Inferior parietal cortex (tissue), 1 donor: ENCODE data around the gene TCN2.
A peak's percentile ranks its signal among the peaks of the same experiment; 100 is the strongest.
"Not testable (repeated sequence)": the region's sequence is repeated elsewhere in the genome, so short reads cannot be mapped to it uniquely, and the experiment has no call there.

ENCODE experiments used
- DNase-seq: peaks from one replicate; pipeline ENCODE4 v3.0.0-alpha.2; 2016; ENCODE audit errors: extremely low spot score

Gene TCN2

GRCh38 chr22:30610299-30610698 lies 3.3 kb downstream of the TCN2 start:
- no peak for DNase-seq

GRCh38 chr22:30611197-30611596 lies 4.2 kb downstream of the TCN2 start:
- DNase-seq = no peak

- no peak for DNase-seq
Measured at GRCh38 chr22:30612789-30613188, 5.8 kb downstream of the TCN2 start.

DNA sequence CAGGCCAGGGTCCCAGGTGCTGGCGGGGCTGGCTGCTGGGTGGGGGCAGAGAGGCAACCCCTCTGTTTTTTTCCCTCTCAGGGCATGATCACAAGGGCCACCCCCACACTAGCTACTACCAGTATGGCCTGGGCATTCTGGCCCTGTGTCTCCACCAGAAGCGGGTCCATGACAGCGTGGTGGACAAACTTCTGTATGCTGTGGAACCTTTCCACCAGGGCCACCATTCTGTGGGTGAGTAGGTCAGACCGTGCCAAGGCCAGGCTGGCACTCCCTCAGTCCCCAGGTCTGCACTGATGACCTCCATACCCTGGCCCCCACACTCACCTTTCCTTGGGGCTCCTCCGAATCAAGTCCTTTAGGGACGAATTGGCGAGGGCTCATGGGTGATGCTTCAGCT lies 7.3 kb downstream of the TCN2 start:
- DNase-seq = no peak

GRCh38 chr22:30614879-30615278 lies 7.9 kb downstream of the TCN2 start:
- no peak for DNase-seq

DNA sequence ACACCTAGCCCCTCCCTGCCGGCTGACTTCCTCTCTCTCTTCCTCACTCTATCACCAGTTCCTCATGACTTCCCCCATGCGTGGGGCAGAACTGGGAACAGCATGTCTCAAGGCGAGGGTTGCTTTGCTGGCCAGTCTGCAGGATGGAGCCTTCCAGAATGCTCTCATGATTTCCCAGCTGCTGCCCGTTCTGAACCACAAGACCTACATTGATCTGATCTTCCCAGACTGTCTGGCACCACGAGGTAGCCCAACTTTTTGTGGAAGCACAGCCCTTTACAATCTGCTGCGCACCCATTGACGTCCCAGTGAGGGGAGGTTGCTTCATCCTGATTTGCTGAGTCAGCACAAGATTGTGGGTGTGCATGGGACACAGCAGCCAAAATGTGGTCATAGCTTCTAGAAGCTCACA lies 8.6 kb downstream of the TCN2 start:
- DNase-seq = no peak

GRCh38 chr22:30617819-30618218 lies 10.8 kb downstream of the TCN2 start:
- DNase-seq = no peak

DNA sequence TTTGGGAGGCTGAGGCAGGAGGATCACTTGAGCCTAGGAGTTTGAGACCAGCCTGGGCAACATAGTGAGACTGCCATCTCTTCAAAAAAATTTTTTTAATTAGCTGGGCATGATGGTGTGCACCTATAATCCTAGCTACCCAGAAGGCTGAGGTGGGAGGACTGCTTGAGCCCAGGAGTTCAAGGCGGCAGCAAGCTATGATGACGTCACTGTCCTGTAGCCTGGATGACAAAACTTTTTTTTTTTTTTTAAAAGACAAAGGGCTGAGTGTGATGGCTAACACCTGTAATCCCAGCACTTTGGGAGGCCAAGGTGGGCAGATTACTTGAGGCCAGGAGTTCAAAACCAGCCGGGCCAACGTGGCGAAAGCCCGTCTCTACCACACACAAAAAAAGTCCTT lies 12.9 kb downstream of the TCN2 start:
- DNase-seq = not testable (repeated sequence)

DNA sequence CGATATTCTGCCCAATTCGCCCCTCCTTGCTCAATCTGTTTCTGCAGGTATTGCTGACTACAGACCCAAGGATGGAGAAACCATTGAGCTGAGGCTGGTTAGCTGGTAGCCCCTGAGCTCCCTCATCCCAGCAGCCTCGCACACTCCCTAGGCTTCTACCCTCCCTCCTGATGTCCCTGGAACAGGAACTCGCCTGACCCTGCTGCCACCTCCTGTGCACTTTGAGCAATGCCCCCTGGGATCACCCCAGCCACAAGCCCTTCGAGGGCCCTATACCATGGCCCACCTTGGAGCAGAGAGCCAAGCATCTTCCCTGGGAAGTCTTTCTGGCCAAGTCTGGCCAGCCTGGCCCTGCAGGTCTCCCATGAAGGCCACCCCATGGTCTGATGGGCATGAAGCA lies 19.4 kb downstream of the TCN2 start:
- DNase-seq = no peak

DNA sequence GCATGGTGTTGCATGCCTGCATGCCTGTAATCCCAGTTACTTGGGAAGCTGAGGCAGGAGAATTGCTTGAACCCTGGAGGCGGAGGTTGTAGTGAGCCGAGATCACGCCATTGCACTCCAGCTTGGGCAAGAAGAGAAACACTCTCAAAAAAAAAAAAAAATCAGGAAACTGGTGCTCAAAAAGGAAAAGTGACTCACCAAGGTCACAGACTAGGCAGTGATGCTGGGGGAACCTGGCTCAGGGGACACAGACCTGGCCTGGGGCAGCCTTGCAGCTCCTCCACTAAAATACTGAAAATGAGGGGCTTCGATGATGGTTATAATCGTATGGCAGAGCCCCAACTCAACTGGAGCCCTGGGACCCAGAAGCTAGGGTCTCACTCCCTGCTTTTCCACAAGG lies 20.5 kb downstream of the TCN2 start:
- no peak for DNase-seq

DNA sequence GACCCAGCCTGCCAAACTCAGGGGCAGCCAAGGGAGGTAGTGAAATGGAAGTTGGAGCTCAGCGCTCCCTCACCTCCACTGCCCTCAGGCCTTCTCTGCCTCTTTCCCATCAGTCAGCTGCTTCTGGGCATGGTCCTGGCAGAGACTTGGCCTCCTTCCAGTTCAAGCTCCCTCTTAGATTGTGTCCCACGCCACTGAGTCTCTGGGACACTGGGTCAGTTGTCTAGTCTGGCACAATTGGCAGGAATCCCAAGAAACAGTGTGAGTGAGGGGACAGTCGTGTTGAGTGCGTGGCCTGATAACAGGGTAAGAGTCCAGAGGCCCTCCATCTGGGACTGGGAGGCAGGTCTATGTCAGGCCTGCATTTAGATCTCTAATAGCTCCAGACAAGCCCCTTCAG lies 21.5 kb downstream of the TCN2 start:
- DNase-seq = no peak

- not testable (repeated sequence) for DNase-seq
Measured at GRCh38 chr22:30631469-30631868, 24.5 kb downstream of the TCN2 start.

GRCh38 chr22:30634471-30635233 lies 27.7 kb downstream of the TCN2 start:
- peak; percentile 94 for DNase-seq

DNA sequence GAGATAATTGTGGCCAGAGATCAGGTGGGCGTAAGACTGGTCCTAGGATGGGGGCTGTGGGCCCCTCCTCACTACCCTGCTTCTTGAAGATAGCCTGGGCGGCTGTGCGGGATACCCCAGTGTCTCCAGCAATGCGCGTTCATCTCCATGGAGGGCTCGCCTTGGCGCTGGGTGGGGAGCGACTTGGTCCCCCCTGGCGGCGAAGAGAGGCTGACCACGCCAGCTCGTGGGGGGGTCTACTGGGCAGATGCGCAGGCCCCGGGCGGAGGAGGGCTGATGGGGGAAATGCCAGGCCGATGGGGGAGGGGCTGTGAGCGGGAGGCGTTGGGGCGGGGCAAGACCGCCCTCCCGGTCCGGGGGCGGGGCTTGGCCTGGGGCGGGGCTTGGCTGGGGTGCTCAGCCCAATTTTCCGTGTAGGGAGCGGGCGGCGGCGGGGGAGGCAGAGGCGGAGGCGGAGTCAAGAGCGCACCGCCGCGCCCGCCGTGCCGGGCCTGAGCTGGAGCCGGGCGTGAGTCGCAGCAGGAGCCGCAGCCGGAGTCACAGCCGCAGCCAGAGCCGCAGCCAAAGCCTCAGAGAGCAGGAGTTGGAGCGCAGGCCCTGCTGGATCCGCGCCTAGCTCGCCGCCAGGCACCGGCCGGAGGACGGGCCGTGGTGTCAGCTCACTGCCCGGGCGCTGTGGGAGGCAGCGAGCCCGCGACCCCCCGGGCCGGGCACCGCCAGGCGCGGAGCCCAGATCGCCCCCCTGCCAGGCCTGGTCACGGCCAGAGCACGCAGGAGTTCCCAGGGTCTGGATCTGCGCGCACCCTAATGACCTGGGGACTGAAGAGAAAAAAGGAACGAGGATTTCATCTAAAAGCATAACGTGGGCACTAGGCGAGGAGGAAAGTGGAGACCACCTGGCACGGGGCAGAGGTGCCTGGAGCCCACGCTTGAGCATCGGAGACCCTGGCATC lies 28.6 kb downstream of the TCN2 start, which contains the start of gene SLC35E4:
SLC35E4 (plus strand) TSS at position 509 of the 953 bp plus-strand sequence. CDS start 670 bp downstream, outside the sequence.
- peak; percentile 77 for DNase-seq

- DNase-seq = peak; percentile 15
Measured at GRCh38 chr22:30636226-30637077, 29.5 kb downstream of the TCN2 start.

DNA sequence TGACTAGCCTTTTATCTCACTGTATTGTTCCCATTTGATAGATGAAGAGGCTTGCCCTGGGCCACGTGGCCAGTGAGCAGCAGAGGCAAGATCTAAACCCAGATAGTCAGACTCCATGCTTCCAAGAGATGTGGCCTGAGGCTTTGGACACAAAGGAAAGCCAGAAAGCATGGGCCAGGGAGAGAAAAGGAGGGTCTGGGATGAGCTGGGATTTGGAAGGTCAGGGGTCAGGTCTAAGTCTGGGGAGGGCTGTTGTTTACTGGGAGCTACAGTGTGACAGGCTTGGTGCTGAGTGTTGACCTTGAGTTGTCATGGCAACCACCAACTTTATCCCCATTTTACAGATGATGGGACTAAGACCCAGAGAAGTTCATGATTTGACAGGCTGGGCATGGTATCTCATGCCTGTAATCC lies 30.7 kb downstream of the TCN2 start:
- DNase-seq = no peak

GRCh38 chr22:30640361-30640760 lies 33.4 kb downstream of the TCN2 start:
- no peak for DNase-seq

DNA sequence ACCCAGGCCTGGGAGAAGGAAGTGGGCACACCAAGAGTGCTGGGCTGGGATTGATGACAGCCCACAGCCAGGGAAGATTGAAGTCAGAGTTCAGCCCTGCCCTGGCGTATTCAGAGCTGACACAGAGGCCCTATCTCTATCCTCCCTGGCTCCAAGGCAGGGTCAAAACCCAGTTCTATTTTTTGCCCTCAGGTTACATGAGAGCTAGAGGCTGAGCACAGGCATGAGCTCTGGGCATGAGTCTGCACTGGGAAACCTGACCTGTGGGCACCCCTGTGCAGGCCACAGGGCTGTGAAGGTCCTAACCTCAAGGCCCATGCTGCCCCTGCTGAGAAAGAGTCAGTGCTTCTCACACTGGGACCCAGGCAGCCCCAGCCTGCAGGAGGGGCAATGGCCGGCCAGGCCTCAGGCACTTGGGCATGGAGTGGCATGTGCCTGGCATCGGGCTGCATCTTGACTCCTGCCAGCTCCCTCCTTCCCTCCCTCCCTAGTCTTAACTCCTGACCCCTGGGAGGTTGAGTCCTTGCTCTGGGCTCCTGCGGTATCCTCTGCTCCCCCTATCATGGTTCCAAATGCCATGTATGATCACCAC lies 34.0 kb downstream of the TCN2 start:
- no peak for DNase-seq

- peak; percentile 23 for DNase-seq
Measured at GRCh38 chr22:30643055-30643875, 36.3 kb downstream of the TCN2 start.

GRCh38 chr22:30646518-30647160 lies 39.7 kb downstream of the TCN2 start:
- DNase-seq = no peak
